Chondrocyte (in vitro differentiated cells): ENCODE data around the gene DNMT3A. TPM values are rescaled to one million over a fixed set of nuclear protein-coding genes. Genes with fewer than 3 reads are reported as not detected.

ENCODE experiments used
- DNase-seq: peaks from one replicate; pipeline ENCODE4 v3.0.0; 2021; ENCODE audit warnings: mixed read lengths, low spot score
- H3K27ac Mint-ChIP-seq: one replicate; pipeline ENCODE4 v1.8.0; 2021; ENCODE audit warnings: mild to moderate bottlenecking, moderate library complexity, mixed read lengths; ENCODE audit not compliant: unreplicated experiment
- H3K27me3 Mint-ChIP-seq: 2 replicates; pipeline ENCODE4 v1.8.0; 2021; ENCODE audit warnings: low read depth, mixed read lengths
- H3K36me3 Mint-ChIP-seq: 2 replicates; pipeline ENCODE4 v1.8.0; 2021; ENCODE audit warnings: low read depth, mixed read lengths
- H3K4me1 Mint-ChIP-seq: 2 replicates; pipeline ENCODE4 v1.8.0; 2021; ENCODE audit warnings: low read depth, mild to moderate bottlenecking, mixed read lengths
- H3K4me3 Mint-ChIP-seq: one replicate; pipeline ENCODE4 v1.8.0; 2021; ENCODE audit warnings: mild to moderate bottlenecking, moderate library complexity, mixed read lengths; ENCODE audit not compliant: unreplicated experiment
- H3K9me3 Mint-ChIP-seq: 2 replicates; pipeline ENCODE4 v1.8.0; 2021; ENCODE audit warnings: low read depth, mixed read lengths
- CTCF ChIP-seq: fragments of 200-600 bp; sonication (generic); IDR thresholded peaks from 2 replicates; pipeline ENCODE4 v1.5.0; 2021; ENCODE audit warnings: antibody characterized with exemption, mild to moderate bottlenecking, moderate library complexity
- total RNA-seq: library from RNA; stranded (reverse); gene quantifications from 3 replicates; pipeline ENCODE4 v1.2.1, GENCODE V29; 2021

DNMT3A gene
- total RNA-seq, 1 donor from 2014 or later = 43.9 TPM

GRCh38 chr2:25304321-25304720 is 37.4 kb downstream of the DNMT3A start:
- peaks cover 26% of the 10 kb centered on the region for H3K4me1 Mint-ChIP-seq
- no peaks in the 10 kb centered on the region for H3K9me3 Mint-ChIP-seq
- DNase-seq = no peak
- TF ChIP-seq CTCF = no peak
- no peaks in the 10 kb centered on the region for H3K27me3 Mint-ChIP-seq
- peaks cover 10% of the 10 kb centered on the region for H3K36me3 Mint-ChIP-seq
- no peak overlapping the region for H3K27ac Mint-ChIP-seq
- H3K4me3 Mint-ChIP-seq = no peak overlapping the region

- Mint-ChIP-seq H3K27ac (no peak overlapping the region), H3K4me1 (peaks cover 26% of the 10 kb centered on the region), H3K4me3 (no peak overlapping the region), H3K36me3 (peaks cover 10% of the 10 kb centered on the region), H3K27me3 (no peaks in the 10 kb centered on the region), H3K9me3 (no peaks in the 10 kb centered on the region)
- TF ChIP-seq CTCF = no peak
- no peak for DNase-seq
Measured at GRCh38 chr2:25303633-25304236, 38.0 kb downstream of the DNMT3A start.

- no peak for TF ChIP-seq CTCF
- Mint-ChIP-seq H3K9me3 (no peaks in the 10 kb centered on the region), H3K27me3 (no peaks in the 10 kb centered on the region), H3K36me3 (peaks cover 8% of the 10 kb centered on the region), H3K4me3 (no peak overlapping the region), H3K4me1 (peaks cover 26% of the 10 kb centered on the region), H3K27ac (no peak overlapping the region)
- DNase-seq = no peak
Measured at GRCh38 chr2:25302758-25303375, 38.9 kb downstream of the DNMT3A start.

GRCh38 chr2:25301453-25302352 is 40.0 kb downstream of the DNMT3A start:
- Mint-ChIP-seq H3K27ac (no peak overlapping the region), H3K4me1 (peaks cover 24% of the 10 kb centered on the region), H3K4me3 (no peak overlapping the region), H3K27me3 (no peaks in the 10 kb centered on the region), H3K36me3 (peaks cover 8% of the 10 kb centered on the region), H3K9me3 (no peaks in the 10 kb centered on the region)
- TF ChIP-seq CTCF = no peak
- DNase-seq = no peak

GRCh38 chr2:25300001-25300400 is 41.7 kb downstream of the DNMT3A start:
- Mint-ChIP-seq H3K4me3 (no peak overlapping the region), H3K27ac (no peak overlapping the region), H3K4me1 (peaks cover 18% of the 10 kb centered on the region), H3K9me3 (no peaks in the 10 kb centered on the region), H3K27me3 (no peaks in the 10 kb centered on the region), H3K36me3 (peaks cover 13% of the 10 kb centered on the region)
- DNase-seq = no peak
- TF ChIP-seq CTCF = no peak
